Measurements from ENCODE around the gene ATP11A.
"Not testable (repeated sequence)": the region's sequence is repeated elsewhere in the genome, so short reads cannot be mapped to it uniquely, and the experiment has no call there.

Gene ATP11A

DNA sequence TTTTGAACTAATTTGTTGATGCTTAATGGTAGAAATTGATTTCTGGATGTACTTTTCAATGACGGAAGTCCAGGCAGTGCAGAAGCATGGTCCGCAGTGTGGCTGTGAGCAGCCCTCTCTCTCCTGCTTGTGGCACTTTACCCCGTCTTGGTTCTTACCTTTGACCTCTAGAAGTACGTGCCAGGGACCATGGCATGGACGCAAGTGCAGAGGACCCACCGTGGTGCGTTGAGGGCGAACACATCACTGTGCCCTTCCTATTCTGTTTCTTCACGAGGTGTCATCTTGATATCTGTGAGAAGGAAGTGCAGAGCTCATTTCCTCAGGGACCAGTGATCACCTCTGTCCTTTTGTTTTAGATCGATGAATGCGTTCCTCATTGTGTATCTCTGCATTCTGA lies 135.2 kb downstream of the ATP11A start:
- no peak for FAIRE-seq

DNA sequence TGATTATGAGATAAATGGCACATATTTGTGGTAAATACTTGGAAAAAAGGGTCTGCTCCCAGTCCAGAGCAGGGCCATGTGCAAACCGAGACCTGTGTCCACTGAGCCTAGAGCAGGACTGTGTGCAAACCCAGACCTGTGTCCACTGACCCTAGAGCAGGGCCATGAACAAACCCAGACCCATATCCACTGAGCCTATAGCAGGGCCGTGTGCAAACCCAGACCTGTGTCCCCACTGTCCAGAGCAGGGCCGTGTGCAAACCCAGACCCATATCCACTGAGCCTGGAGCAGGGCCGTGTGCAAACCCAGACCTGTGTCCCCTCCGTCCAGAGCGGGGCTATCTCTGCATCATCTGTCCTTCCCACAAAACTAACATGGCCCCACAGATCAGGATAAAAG lies 136.0 kb downstream of the ATP11A start:
- FAIRE-seq, result no peak

DNA sequence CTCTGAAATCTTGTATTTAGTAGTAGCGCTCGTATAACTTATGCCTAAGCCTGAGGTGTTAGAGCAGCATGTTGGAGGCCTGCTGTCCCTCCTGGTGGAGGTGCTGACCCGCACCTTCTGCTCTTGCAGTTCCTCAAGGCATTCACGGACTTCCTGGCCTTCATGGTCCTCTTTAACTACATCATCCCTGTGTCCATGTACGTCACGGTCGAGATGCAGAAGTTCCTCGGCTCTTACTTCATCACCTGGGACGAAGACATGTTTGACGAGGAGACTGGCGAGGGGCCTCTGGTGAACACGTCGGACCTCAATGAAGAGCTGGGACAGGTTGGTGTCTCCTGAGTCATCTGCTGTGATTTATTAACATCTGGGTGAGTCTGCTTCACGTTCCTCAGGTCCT lies 136.7 kb downstream of the ATP11A start:
- FAIRE-seq, result no peak

DNA sequence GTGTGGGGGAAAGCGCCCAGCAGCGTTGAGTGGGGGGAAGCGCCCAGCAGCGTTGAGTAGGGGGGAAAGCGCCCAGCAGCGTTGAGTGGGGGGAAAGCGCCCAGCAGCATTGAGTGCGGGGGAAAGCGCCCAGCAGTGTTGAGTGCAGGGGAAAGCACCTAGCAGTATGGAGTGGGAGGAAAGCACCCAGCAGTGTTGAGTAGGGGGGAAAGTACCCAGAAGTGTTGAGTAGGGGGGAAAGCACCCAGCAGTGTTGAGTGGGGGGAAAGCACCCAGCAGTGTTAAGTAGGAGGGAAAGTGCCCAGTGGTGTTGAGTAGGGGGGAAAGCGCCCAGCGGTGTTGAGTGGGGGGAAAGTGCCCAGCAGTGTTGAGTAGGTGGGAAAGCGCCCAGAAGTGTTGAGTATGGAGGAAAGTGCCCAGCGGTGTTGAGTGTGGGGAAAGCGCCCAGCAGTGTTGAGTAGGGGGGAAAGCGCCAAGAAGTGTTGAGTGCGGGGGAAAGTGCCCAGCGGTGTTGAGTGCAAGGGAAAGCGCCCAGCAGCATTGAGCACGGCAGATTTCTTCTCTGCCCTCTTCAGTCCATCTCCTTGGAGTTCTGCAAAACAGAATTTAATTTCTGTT lies 138.4 kb downstream of the ATP11A start:
- FAIRE-seq, result no peak

DNA sequence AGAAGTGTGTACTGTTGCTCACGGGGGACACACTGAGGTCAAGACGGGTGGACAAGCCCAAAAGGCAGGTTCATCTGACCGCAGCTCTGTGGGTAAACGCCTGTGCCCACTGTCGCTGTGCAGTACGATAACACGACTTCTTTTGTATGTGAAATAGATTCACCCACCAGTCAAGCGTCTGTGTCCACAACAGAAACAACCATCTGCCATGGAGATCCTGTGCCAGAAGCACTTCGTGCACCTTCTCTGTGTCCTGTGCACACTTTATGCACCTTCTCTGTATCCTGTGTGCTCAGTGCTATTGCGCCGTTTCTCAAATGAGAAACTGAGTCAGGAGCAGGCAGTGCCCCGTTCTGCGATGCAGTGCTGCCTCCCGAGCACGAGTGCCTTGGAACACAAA lies 138.9 kb downstream of the ATP11A start:
- FAIRE-seq, result no peak

DNA sequence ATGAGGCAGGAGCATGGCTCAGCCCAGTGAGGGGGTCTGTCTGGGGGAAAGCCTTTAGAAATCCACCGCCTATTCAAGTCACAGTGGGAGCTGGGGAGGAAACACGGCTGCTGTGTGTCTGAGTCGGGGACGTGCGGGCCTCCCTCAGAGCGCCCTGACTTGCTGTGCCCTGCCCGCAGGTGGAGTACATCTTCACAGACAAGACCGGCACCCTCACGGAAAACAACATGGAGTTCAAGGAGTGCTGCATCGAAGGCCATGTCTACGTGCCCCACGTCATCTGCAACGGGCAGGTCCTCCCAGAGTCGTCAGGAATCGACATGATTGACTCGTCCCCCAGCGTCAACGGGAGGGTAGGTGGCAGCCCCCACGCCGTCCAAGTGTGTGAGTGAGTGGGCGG lies 141.4 kb downstream of the ATP11A start:
- FAIRE-seq, result no peak

DNA sequence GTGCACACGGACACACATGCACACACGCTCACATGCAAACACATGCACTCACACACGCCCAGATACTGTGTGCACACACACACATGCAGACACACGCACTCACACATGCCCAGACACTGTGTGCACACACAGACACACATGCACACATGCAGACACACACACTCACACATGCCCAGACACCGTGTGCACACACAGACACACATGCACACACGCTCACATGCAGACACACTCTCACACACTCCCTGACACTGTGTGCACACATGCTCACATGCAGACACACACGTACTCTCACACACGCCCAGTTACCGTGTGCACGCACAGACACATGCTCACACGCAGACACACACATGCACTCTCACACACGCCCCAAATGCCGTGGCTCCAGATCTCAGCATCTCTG lies 142.0 kb downstream of the ATP11A start:
- FAIRE-seq, result no peak

DNA sequence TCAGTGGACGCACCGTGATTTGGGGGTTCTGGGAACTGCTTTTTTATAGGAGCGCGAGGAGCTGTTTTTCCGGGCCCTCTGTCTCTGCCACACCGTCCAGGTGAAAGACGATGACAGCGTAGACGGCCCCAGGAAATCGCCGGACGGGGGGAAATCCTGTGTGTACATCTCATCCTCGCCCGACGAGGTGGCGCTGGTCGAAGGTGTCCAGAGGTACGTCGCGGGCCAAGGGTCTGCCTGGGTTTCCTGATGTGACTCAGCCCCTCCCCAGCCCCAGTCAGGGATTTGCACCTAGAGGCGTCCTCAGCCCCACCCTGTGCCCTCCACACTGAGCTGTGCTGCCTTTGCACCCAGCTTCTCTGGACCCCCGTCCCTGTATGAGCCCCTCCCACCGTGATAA lies 143.0 kb downstream of the ATP11A start:
- FAIRE-seq, result no peak

DNA sequence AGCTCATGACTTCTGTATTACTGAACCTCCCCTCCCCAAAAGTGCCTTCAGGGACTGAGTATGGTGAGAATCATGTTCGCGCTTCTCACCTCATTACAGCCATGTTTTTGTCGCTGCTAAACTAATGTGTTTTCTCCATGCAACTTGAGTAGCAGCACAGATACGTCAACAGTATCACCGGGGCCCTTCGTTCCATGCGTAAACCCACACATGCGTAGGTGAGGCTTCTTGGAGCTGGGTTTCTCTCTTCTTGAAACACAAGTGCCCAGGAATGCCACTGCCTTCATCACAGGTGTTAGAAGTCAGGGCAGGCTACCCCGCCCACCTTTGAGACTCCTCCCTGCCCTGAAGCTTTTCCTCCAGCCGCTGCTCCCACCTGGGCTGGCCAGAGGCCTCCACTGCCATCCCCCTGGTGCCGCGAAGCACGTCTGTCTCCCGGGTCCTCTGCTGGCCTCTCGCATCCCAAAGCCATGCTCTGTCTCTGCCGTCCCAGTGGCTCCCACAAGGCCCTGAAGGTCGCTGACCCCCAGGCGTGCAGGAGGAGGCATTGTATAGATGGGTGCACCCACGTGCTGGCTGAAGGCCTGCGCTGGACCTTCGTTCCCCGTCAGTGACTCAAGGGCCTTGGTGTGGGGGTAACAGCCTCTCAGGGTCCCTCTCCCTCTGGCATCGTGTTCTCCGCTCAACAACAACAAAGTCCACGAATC lies 143.9 kb downstream of the ATP11A start:
- FAIRE-seq, result no peak

DNA sequence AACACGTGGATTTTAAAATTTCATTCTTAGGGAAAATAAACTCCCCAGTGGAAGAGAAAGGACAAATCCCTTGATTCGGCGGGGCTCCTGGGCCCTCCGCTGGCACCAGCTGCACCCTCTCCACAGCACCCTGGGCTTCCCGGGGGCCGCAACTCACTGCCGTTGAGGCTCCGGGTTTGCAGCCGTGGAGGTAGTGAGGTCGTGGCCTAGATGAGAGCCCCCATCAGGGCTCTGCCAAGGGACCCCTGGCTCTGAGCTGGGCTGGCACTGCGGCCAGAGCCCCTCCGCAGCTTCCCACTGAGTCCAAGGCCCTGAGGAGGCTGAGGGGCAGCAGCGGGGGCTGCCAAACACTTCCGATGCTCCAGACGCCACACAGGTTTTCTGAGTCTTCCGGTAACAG lies 145.5 kb downstream of the ATP11A start:
- no peak for FAIRE-seq

DNA sequence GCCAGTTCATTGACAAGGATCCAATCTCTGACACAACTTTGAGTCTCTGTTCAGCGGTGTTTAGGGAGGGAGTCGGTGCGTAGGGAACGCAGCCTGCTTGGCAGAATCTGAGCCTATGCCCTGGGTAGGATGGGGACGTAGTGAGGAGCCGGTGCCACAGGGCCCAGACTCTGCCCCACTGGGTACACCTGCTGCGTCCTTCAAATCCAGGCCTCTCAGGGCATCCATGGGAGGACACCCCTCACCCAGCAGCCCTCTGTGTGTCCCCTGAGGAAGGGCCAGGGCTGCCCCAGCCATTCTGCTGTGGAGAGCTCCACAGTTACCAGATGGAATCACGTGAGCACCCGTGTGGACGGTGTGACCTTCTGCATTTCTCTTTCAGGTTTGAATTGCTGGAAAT lies 146.0 kb downstream of the ATP11A start:
- FAIRE-seq, result no peak

DNA sequence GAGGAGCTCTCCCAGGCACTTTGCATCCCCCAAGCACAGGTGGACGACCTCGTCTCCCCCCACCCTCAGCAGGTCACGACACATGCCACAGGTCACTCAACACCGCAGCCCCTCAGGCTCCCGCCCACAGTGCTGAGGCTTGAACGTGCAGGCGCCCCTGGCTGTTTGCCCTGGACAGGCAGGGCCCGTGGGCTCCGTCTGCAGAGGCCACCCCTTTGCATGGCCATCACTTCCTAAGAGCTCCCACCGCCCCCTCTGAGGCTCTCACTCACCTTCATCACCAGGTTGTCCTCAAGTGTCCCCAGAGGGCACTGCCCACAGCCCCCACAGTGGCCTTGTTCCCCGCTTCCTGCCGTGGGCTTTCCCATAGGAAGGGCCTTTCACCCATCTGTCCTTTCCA lies 147.1 kb downstream of the ATP11A start:
- no peak for FAIRE-seq

DNA sequence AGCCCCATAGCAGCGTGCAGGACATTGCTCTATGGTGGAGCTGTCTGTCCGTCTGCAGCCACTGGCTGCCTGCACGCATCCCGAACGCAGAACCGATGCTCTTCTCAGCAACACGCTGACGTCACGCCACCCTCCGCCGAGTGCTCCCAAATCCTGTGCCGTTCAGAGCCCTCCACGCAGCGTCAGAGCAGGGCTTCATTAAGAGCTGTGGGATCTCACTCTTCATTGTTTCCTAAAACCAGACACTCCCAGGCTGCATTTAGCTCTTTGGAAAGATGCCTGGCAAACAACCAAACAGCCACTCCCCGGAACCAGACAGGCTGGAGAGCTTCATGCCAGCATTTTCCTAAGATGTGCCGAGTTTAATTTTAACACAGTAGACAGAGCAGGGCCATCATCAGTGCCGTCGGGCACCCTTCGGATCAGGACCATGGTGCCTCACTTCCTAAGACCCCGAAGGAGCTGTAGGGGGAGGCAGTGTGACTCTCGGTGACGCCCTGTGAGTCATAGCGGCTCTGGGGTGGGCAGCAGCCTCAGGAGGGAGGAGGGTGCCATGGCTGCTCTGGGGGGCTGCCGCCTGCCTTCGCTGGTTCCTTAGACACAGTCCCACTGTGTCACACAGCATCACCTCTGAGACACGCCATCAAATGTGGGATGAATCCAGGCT lies 147.7 kb downstream of the ATP11A start:
- FAIRE-seq, result no peak

DNA sequence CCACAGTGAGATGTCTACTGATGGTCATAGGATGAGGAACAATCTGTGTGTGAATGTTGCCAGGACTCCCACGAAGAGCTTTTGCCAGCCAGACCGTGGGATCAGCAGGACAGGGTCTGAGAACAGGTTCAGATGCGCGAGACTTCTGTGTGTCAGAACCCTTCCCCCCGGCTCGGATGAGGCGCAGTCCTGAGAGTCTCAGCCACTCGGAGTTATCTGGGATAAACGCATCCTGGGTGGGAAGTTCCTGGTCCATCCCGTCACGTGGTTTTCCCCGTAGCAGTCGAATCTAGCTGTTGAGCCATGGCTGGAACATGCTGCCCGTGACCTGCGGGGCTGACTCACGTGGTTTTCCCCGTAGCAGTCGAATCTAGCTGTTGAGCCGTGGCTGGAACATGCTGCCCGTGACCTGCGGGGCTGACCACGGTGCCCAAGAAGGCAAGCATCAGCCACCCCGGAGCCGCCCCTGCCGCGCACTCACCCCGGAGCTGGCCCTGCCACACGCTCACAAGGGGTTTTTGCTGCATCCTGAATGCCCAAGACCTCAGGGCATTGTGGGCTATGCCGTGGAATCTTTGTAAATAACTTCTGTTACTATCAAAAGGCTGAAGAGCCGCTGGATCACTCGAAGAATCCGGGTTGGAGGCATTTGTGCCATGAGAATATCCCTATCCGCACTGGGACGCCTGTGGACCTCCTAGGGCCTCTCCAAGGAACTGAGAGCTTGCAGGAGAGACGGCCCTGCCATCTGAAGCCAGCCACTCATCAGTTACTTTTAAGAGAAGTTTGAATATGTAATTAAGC lies 148.4 kb downstream of the ATP11A start:
- no peak for FAIRE-seq

DNA sequence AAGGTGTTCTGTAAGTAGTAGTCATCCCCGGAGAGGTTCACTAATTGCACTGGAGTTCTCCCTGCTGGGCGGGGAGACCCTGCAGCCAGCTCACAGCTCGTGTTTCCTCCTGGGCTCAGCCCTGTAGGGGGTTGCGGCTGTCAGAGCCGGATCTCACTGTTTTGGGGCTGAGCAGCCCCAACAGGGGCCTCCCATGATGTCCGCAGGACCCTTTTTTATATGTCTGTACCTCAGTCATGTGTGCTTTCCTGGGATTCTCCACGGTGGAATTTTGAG lies 148.9 kb downstream of the ATP11A start:
- no peak for FAIRE-seq

DNA sequence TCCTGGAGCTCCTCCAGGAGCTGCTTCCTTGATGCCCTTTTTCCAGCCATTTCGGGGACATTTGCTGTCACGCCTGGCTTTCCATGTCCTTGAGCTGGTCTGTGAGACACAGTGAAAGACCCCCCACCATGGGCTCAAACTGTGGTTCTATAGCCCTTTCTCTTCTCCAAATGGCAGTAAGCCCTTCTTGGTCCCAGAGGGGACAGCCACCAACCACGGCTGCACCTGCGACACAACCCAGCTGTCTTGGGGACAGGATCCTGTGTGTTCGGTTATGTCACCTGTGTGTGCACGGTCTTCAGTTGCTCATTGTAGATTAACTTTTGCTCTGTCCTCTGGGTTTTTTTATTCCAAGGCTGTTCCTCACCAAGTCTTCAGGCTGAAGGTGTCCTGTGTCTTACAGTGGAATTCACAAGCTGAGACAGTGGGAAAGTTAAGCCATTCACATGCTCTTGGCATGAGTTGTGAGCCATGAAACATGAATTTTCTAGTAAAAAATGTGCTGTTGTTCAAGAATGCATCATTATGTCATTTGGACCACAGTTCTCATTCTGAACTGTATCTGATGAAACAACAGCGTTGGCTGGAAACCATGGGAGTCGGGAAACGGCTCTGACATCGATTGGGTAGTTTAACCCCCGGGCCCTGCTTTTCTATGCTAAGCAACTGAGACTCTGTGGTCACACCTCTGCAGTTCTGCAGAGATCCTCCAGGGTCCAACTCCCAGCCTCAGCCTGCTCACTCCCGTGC lies 149.7 kb downstream of the ATP11A start:
- FAIRE-seq, result no peak

DNA sequence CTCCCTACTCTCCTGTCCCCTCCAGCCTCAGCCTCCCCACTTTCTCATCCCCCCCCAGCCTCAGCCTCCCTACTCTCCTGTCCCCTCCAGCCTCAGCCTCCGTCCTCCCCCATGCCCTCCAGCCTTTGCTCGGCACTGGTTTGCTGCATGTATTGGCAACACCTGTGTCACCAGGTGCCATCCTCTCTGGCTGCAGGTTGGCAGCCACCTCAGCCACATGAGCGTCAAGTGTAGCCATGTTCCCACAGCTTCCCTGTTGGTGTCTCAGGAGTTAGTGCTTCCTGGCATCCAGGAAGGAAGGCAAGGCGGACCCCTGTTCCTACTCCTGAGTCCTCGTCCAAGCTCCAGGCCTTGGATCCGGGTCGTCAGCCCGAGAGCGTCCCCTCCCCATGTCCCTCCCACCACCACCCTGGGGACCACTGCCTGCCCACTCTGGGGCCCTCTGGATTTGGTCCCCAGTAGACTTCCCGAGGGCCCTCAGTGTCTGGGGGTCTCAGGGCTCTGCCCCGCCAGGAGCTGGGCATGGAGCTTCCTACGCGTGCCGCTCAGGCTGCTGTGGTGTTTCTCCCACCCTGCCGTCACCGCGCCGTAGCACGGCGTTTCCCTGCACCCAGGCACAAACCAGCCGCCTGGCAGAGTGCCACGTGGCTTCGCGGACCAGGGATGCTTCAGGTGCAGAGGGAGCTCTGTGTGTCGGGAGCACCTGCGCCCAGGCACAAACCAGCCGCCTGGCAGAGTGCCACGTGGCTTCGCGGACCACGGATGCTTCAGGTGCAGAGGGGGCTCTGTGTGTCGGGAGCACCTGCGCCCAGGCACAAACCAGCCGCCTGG lies 150.8 kb downstream of the ATP11A start:
- no peak for FAIRE-seq

DNA sequence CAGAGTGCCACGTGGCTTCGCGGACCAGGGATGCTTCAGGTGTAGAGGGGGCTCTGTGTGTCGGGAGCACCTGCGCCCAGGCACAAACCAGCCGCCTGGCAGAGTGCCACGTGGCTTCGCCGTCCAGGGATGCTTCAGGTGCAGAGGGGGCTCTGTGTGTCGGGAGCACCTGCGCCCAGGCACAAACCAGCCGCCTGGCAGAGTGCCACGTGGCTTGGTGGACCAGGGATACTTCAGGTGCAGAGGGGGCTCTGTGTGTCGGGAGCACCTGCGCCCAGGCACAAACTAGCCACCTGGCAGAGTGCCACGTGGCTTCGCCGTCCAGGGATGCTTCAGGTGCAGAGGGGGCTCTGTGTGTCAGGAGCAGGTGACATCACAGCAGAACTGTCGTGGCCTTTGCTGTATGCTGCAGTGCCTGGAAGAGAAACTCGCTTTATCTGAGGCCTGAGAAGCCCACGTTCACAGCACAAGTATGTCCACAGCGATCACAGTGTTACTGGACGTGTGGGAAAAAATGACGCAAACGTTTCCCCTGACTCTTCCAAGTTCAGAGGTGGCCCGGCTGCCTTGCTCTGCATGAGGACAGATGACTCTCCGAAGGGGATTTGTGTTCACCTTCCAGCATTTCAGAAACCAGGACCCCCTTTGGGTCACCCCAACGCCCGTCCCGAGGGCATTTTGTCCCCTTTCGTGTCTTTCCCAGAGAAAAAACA lies 151.6 kb downstream of the ATP11A start:
- FAIRE-seq, result not testable (repeated sequence)

DNA sequence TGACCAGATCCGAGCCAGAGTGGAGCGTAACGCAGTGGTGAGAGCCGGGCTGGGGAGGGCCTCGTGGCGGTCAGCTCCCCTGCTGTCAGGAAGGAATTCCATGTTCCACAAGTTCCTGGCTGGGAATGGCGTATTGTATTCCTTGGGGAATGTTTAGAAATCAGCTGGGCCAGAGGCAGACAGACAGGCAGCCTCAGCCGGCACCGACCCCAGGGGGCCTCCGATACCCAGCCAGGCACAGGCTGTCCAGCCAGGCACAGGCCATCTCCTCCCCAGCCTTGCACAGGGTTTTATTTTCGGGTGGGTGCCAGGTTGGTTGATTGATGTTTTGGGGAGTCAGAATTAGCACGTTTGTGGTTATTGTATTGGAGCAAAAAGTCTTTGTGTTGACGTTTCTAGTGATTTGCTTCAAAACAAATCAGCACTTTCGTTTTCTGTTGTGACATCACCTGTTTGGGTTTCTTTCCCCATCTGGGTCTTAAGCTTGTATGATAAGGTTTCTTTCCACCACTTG lies 152.6 kb downstream of the ATP11A start:
- no peak for FAIRE-seq

DNA sequence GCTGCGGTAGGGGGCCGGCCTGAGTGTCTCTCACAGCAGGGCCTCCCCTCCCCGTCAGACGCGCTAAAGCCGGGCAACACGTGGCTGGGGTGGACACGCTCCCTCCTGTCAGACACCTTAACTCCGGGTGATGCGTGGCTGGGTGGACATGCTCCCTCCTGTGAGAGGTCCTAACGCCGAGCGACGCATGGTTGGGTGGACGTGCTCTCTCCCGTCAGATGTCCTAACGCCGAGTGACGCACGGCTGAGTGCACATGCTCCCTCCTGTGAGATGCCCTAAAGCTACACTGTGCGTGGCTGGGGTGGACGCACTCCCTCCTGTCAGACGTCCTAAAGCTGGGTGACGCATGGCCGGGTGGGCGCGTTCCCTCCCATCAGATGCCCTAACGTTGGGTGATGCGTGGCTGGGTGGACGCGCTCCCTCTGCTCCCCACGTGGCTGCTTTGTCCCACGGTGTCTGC lies 153.1 kb downstream of the ATP11A start:
- no peak for FAIRE-seq
